T-cell (primary cell): ENCODE measurements around the gene ZBTB45. TPM values are rescaled to one million over a fixed set of nuclear protein-coding genes. Genes with fewer than 3 reads are reported as not detected.
A peak's percentile ranks its signal among the peaks of the same experiment; 100 is the strongest.

Experiments used
- ATAC-seq, 4 experiments: fragments of 200-7000 bp in 3 of 4; fragments of 150-1000 bp in 1 of 4; cut with Tn5 transposase; replicated peaks in 1 of 4; 1 replicate in 3 of 4; 2 replicates in 1 of 4; pipeline ENCODE4 v1.10.0; 2021; ENCODE audit warnings: moderate library complexity in 3 of 4, mild to moderate bottlenecking in 2 of 4, moderate number of reproducible peaks in 1 of 4
- CTCF ChIA-PET, 2 donors: fragments of 300-600 bp; sonication (Branson Sonifier 250); formaldehyde crosslinking; loops; one replicate each; lab custom pipeline; 2022; ENCODE audit warnings: antibody characterized with exemption in 2 of 2; lab: Charles Lee
- POLR2A ChIA-PET, 2 donors: fragments of 300-600 bp; sonication (Branson Sonifier 250); formaldehyde crosslinking; loops; one replicate each; lab custom pipeline; 2022; ENCODE audit warnings: antibody characterized with exemption in 2 of 2; lab: Charles Lee
- DNase-seq, 35 experiments: peaks; one replicate each; pipeline versions ENCODE4 v3.0.0 to v3.0.0-alpha.2; 2013 to 2023
- H3K27ac ChIP-seq: one replicate; pipeline ENCODE4 v1.5.1; 2013; ENCODE audit warnings: low read length
- H3K27me3 ChIP-seq, 2 experiments: replicated peaks in 1 of 2; 1 replicate in 1 of 2; 2 replicates in 1 of 2; pipeline versions ENCODE4 v1.6.1 to v1.7.0; 2013; ENCODE audit warnings: low read length in 1 of 2, mixed read lengths in 1 of 2; ENCODE audit not compliant: control insufficient read depth in 2 of 2, insufficient read depth in 2 of 2; ENCODE audit errors: extremely low read depth in 1 of 2
- H3K36me3 ChIP-seq, 2 donors: 1 replicate in 1 of 2; 2 replicates in 1 of 2; pipeline versions ENCODE4 v1.6.1 to v1.7.0; 2013; ENCODE audit warnings: low read length in 1 of 2; ENCODE audit not compliant: control insufficient read depth in 2 of 2, insufficient read depth in 1 of 2; ENCODE audit errors: extremely low read depth in 1 of 2
- H3K4me1 ChIP-seq, 2 experiments: 1 replicate in 1 of 2; 2 replicates in 1 of 2; pipeline versions ENCODE4 v1.6.1 to v1.7.0; 2013; ENCODE audit warnings: low read length in 2 of 2, mixed read lengths in 1 of 2; ENCODE audit not compliant: insufficient read depth in 2 of 2, control insufficient read depth in 1 of 2; ENCODE audit errors: extremely low read depth in 1 of 2
- H3K4me3 ChIP-seq, 2 donors: 1 replicate in 1 of 2; 2 replicates in 1 of 2; pipeline versions ENCODE4 v1.5.1 to v1.7.0; 2013; ENCODE audit warnings: mild to moderate bottlenecking in 2 of 2, low read length in 1 of 2, moderate library complexity in 1 of 2; ENCODE audit not compliant: control insufficient read depth in 1 of 2; ENCODE audit errors: extremely low read depth in 1 of 2
- H3K9me3 ChIP-seq: 2 replicates; pipeline ENCODE4 v1.7.0; 2013
- H3K27ac Mint-ChIP-seq, 2 donors: one replicate each; pipeline ENCODE4 v1.8.0; 2020 to 2021; ENCODE audit warnings: mild to moderate bottlenecking in 2 of 2, mixed read lengths in 2 of 2
- H3K27me3 Mint-ChIP-seq, 2 donors: one replicate each; pipeline ENCODE4 v1.8.0; 2021 to 2022; ENCODE audit warnings: mixed read lengths in 2 of 2
- H3K36me3 Mint-ChIP-seq: one replicate; pipeline ENCODE4 v1.8.0; 2021; ENCODE audit warnings: mixed read lengths
- H3K4me1 Mint-ChIP-seq, 3 donors: one replicate each; pipeline ENCODE4 v1.8.0; 2020 to 2022; ENCODE audit warnings: mixed read lengths in 3 of 3, mild to moderate bottlenecking in 1 of 3
- H3K4me3 Mint-ChIP-seq, 3 donors: one replicate each; pipeline ENCODE4 v1.8.0; 2020 to 2022; ENCODE audit warnings: mild to moderate bottlenecking in 3 of 3, mixed read lengths in 3 of 3, moderate library complexity in 3 of 3
- H3K9me3 Mint-ChIP-seq, 3 donors: one replicate each; pipeline ENCODE4 v1.8.0; 2020 to 2022; ENCODE audit warnings: mixed read lengths in 3 of 3
- WGBS: methylation state at CpG from one replicate; pipeline ENCODE4 v1.1.5; 2013; ENCODE audit warnings: missing lambda C conversion rate; ENCODE audit not compliant: insufficient coverage; 5-methylcytosine and 5-hydroxymethylcytosine counted together
- total RNA-seq, 35 experiments: library from RNA in 6 of 35; stranded (reverse) in 6 of 35; fragments of 120-200 nt in 1 of 35; gene quantifications; one replicate each; pipeline versions ENCODE4 v1.2.1 to v1.2.4 and lab custom pipeline; 2013 to 2026

The ZBTB45 gene
- total RNA-seq, 5 donors from 2014 or later (not counting 1 experiment from before 2014, with no cell fraction given) = 8.3 to 27.8 (median 24.5) TPM

DNA sequence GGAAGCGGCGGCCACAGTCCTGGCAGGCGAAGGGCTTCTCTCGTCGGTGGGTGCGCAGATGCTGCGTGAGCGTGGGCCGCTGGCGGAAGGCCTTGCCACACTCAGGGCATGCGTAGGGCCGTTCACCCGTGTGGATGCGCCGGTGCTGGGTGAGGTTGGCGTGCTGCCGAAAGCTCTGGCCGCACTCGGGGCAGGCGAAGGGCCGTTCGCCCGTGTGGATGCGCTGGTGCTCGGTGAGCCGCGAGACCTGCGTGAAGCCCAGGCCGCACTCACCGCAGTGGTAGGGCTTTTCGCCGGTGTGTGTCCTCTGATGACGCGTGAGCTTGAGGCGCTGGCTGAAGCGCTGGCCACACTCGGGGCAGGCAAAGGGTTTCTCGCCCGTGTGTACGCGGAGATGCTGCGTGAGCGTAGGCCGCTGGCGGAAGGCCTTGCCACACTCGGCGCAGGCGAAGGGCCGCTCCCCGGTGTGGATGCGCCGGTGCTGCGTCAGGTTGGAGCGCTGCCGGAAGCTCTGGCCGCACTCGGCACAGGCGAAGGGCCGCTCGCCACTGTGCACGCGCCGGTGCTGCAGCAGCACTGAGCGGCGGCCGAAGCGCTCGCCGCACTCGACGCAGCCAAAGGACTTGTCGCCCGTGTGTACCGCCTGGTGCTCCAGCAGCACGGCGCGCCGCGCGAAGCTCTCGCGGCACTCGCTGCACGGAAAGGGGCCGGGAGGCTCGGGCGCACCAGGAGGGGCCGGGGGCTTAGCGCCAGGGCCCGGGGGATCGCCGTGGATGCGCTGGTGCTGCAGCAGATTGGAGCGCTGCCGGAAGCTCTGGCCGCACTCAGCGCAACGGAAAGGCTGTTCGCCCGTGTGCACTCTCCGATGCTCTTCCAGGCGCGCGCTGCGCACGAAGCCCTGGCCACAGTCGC, 42.8 kb upstream of the ZBTB45 start:
- Mint-ChIP-seq H3K4me3 (peak overlapping the region; percentile 79 to 97 (median 85)), H3K27me3 (no peaks in the 10 kb centered on the region), H3K4me1 (peaks cover 43 to 53% (median 53%) of the 10 kb centered on the region in 3 donors), H3K9me3 (no peaks in the 10 kb centered on the region), H3K36me3 (no peaks in the 10 kb centered on the region), H3K27ac (peak overlapping the region; percentile 84 to 88)
- Histone ChIP-seq H3K27me3 (peaks cover 0 to 4% of the 10 kb centered on the region in 2 experiments), H3K36me3 (peaks cover 5 to 6% of the 10 kb centered on the region in 2 donors), H3K9me3 (no peaks in the 10 kb centered on the region), H3K27ac (peak overlapping the region; percentile 55), H3K4me1 (peaks cover 26 to 53% of the 10 kb centered on the region in 2 experiments), H3K4me3 (peak overlapping the region; percentile 49 to 78)
- DNase-seq (peak in 13 of 35 experiments; percentile 13 to 59 (median 37)), ATAC-seq (peak in 2 of 4 experiments; percentile 7 to 8)
- ChIA-PET CTCF (interaction anchor here in 1 of 2 donors (0.5 kb wide), 1 partner anchor 61 kb away, joined by 7 read pairs; no protein-coding TSS in a partner anchor), POLR2A (interaction anchor here in 1 of 2 donors (0.6 kb wide), 1 partner anchor 9 kb away, joined by 3 read pairs; no protein-coding TSS in a partner anchor)
- 14% methylated on average over 107 of the region's 107 CpGs for whole genome bisulfite sequencing

DNA sequence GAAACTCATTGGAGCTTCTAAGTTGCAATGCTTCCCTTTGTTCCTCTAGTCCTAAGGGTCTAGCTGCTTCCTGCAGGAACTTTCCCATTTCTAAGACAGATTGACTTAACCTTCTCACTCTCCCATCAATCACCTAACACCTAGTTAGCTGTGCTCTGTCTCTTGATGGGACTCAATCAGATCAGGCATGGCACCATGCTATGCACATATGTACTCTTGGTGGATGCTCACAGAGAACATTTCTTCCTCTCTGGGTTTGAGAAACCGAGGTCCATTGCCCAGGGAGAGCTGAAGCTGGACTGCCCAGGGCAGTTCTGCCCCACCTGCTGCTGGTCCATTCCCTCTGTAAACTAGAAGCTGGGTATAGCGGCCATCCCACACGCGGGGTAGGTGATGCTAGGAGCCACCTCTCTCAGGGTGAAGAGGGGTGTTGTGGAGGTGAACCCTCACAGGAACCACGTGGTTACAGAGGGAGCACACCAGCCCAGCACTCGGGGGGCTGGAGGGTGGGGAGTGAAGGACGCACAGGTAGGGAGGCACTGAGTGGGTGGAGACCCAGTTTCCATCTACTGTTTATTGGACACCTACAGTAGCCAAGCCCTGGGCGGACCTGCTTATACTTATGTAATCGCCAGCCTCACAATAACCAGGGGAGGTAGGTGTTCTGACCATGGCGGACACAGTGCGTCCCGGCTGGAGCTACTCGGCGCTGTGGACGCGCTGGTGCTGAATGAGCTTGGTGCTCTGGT, 41.9 kb upstream of the ZBTB45 start:
- ChIA-PET CTCF (no interaction called here), POLR2A (interaction anchor here in 1 of 2 donors (0.6 kb wide), 1 partner anchor 8 kb away, joined by 3 read pairs; no protein-coding TSS in a partner anchor)
- Mint-ChIP-seq H3K9me3 (no peaks in the 10 kb centered on the region), H3K36me3 (peaks cover 3% of the 10 kb centered on the region), H3K27me3 (no peaks in the 10 kb centered on the region), H3K4me3 (peak overlapping the region; percentile 79 to 97 (median 85)), H3K27ac (peak overlapping the region; percentile 75 to 84), H3K4me1 (peaks cover 51 to 62% (median 61%) of the 10 kb centered on the region in 3 donors)
- DNase-seq (no peak), ATAC-seq (no peak)
- Histone ChIP-seq H3K27ac (peak overlapping the region; percentile 12), H3K36me3 (peaks cover 0 to 7% of the 10 kb centered on the region in 2 donors), H3K4me1 (peaks cover 31 to 61% of the 10 kb centered on the region in 2 experiments), H3K27me3 (peaks cover 0 to 4% of the 10 kb centered on the region in 2 experiments), H3K9me3 (no peaks in the 10 kb centered on the region), H3K4me3 (peak overlapping the region; percentile 49 to 78)
- 91% methylated on average over 9 of the region's 16 CpGs for WGBS

DNA sequence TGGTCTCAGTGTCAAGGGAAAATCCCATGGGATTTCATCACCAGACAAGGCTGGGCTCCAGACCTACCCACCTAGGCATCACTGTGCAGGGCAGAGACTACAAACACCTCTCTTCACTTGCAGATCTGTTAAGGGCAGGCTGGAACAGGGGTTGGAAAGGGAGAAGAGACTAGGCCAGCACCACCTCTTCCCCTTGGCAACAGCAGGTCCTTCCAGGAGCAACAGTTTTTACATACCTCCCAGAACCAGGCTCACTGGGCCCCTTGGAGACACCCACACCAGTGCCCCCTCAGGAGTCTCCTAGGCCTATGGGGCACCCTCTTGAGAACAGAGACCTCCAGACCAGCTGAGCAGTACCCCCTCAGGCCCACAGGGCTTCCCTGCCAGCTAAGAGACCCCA, 41.3 kb upstream of the ZBTB45 start:
- no peaks in the 10 kb centered on the region for H3K9me3 ChIP-seq
- H3K4me1 ChIP-seq = peaks cover 31 to 68% of the 10 kb centered on the region in 2 experiments
- H3K4me3 Mint-ChIP-seq = peak overlapping the region; percentile 79 to 97 (median 85)
- H3K36me3 Mint-ChIP-seq = peaks cover 9% of the 10 kb centered on the region
- H3K27ac Mint-ChIP-seq = peak overlapping the region in 1 of 2 donors; percentile 98
- H3K27me3 Mint-ChIP-seq = no peaks in the 10 kb centered on the region
- no peak for ATAC-seq
- ChIA-PET POLR2A (no interaction called here), CTCF (no interaction called here)
- H3K4me3 ChIP-seq = no peak overlapping the region
- H3K36me3 ChIP-seq = peaks cover 0 to 13% of the 10 kb centered on the region in 2 donors
- no peaks in the 10 kb centered on the region for H3K9me3 Mint-ChIP-seq
- DNase-seq = no peak
- H3K4me1 Mint-ChIP-seq = peaks cover 57 to 68% (median 67%) of the 10 kb centered on the region in 3 donors
- no peak overlapping the region for H3K27ac ChIP-seq
- H3K27me3 ChIP-seq = peaks cover 0 to 4% of the 10 kb centered on the region in 2 experiments

DNA sequence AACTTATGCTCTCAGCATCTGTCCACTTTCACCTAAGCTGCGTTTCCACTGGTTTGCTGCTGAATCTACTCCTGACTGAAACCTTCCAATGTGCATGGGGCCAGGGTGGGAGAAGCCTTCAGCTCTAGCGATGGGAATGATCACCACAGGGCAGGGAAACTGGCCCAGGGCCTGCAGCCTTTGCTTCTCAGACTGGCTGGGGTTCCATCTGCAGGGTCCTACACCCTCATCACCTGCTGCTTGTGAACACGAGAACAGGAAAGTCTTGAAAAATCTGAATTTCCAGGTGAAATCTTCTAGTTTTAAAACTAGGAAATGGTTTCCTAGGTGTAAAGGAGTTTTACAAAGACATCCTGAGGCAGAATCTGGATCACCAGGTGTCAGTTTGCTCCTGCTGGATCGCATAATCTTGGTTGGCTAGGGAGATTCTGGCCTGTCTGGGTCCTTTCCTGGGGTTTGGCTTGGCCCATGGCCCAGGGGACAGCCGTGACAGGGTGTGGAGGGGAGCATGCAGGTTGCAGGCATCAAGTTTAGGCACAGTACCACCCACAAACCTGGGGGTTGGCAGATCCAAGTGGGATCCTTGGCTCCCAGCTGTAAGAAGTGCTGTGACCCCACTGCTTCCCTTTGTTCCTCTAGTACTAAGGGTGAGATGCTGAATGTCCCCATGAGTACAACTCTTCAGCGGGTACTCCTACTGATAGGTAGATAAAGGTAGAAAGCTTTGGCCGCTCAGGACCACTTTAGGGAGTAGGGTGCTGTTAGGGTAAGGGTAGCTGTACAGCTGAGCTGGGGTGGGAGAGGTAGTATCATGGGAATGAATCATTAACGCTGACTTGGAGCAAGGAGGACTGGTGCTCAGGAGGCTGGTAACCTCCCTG, 40.6 kb upstream of the ZBTB45 start:
- Histone ChIP-seq H3K4me3 (peak overlapping the region; percentile 74 to 94), H3K4me1 (peaks cover 33 to 74% of the 10 kb centered on the region in 2 experiments), H3K27ac (peak overlapping the region; percentile 91), H3K27me3 (peaks cover 0 to 4% of the 10 kb centered on the region in 2 experiments), H3K36me3 (peaks cover 0 to 16% of the 10 kb centered on the region in 2 donors), H3K9me3 (no peaks in the 10 kb centered on the region)
- Mint-ChIP-seq H3K36me3 (peaks cover 9% of the 10 kb centered on the region), H3K9me3 (no peaks in the 10 kb centered on the region), H3K4me3 (peak overlapping the region; percentile 97 to 98 (median 97)), H3K27me3 (no peaks in the 10 kb centered on the region), H3K4me1 (peaks cover 63 to 73% (median 72%) of the 10 kb centered on the region in 3 donors), H3K27ac (peak overlapping the region; percentile 98)
- CTCF ChIA-PET = no interaction called here
- POLR2A ChIA-PET = no interaction called here
- 86% methylated on average over 4 of the region's 8 CpGs for WGBS
- ATAC-seq = no peak
- peak in 1 of 35 experiments; percentile 29 for DNase-seq

DNA sequence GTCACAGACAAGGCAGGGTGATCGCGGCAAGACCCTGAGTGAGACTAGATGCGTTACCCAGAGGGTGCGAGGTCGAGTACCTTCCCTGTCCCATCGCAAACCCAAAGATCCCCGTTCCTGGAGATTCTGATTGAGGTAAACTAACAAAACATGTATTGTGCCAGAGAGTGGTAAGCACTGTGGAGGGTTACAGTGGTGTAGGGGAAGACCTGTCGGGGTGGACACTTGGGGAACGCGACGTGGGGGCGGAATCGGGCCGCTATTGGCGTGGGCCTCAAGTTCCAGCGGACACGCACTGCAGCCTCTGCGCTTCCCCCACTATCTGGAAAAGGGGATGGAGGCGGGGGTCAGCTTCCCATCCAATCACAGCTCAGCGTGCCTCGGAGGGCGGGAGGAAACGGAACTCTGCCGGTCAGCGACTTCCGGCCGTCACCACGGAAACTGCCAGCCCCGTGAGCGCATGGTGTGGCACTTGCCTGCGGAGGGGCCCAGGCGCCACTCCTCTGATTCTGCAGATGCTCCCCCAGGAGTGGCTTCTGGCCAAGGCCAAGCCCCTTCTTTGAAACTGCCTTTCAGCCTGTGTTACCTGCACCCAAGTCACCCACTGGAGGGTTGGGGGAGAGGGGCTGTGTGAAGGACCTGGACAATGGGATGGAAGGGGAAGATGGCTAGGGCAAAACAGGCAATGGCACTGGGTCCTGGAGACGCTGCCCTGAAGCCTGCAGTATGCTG, 39.8 kb upstream of the ZBTB45 start:
- Histone ChIP-seq H3K27me3 (peaks cover 0 to 4% of the 10 kb centered on the region in 2 experiments), H3K9me3 (no peaks in the 10 kb centered on the region), H3K27ac (peak overlapping the region; percentile 91), H3K4me3 (peak overlapping the region; percentile 74 to 94), H3K36me3 (peaks cover 0 to 16% of the 10 kb centered on the region in 2 donors), H3K4me1 (peaks cover 35 to 79% of the 10 kb centered on the region in 2 experiments)
- DNase-seq = peak in 15 of 35 experiments; percentile 19 to 64 (median 33)
- Mint-ChIP-seq H3K9me3 (no peaks in the 10 kb centered on the region), H3K4me1 (peaks cover 71 to 81% (median 77%) of the 10 kb centered on the region in 3 donors), H3K4me3 (peak overlapping the region; percentile 97 to 98 (median 97)), H3K36me3 (peaks cover 12% of the 10 kb centered on the region), H3K27ac (peak overlapping the region; percentile 98), H3K27me3 (no peaks in the 10 kb centered on the region)
- 0% methylated on average over 23 of the region's 33 CpGs for WGBS
- CTCF ChIA-PET = no interaction called here
- no peak for ATAC-seq
- POLR2A ChIA-PET = no interaction called here
